Panc1 (cell line): ENCODE data around the gene CAPN10. TPM values are rescaled to one million over a fixed set of nuclear protein-coding genes. Genes with fewer than 3 reads are reported as not detected.

Experiments used
- ATAC-seq: fragments of 200-7000 bp; cut with Tn5 transposase; 2 replicates; pipeline ENCODE4 v1.9.1; 2020; ENCODE audit warnings: mild to moderate bottlenecking, moderate library complexity
- BruUV-seq: library from RNA; stranded (reverse); fragments of 400-500 nt; replicated peaks from 2 replicates; lab custom pipeline; 2021; lab: Mats Ljungman, UMichigan
- CTCF ChIA-PET: fragments of 300-600 bp; sonication (Branson Sonifier 250); formaldehyde crosslinking; loops from one replicate; lab custom pipeline; 2022; ENCODE audit warnings: antibody characterized with exemption; lab: Charles Lee
- POLR2A ChIA-PET: fragments of 300-600 bp; sonication (Branson Sonifier 250); formaldehyde crosslinking; loops from one replicate; lab custom pipeline; 2022; ENCODE audit warnings: antibody characterized with exemption; lab: Charles Lee
- DNase-seq: peaks from one replicate; pipeline ENCODE4 v3.0.0-alpha.2; 2010; ENCODE audit warnings: low read depth, low spot score
- H3K27ac ChIP-seq: 2 replicates; pipeline ENCODE4 v1.5.1; 2011; ENCODE audit warnings: mild to moderate bottlenecking, low read length, inconsistent platforms
- H3K27me3 ChIP-seq: fragments of 200-500 bp; sonication (Bioruptor generic); 2 replicates; pipeline ENCODE4 v1.6.0; 2014; ENCODE audit warnings: low read length, inconsistent platforms; ENCODE audit not compliant: control insufficient read depth, insufficient read depth
- H3K36me3 ChIP-seq: fragments of 200-500 bp; sonication (Bioruptor generic); 2 replicates; pipeline ENCODE4 v1.5.1; 2014; ENCODE audit warnings: inconsistent platforms, mild to moderate bottlenecking, low read length, moderate library complexity; ENCODE audit not compliant: control insufficient read depth, insufficient read depth
- H3K4me1 ChIP-seq: 2 replicates; pipeline ENCODE4 v1.5.1; 2011; ENCODE audit warnings: inconsistent platforms, mild to moderate bottlenecking, low read length, moderate library complexity; ENCODE audit not compliant: control insufficient read depth, insufficient read depth
- H3K4me3 ChIP-seq, 2 experiments: 2 replicates each; pipeline ENCODE4 v1.5.1; 2011 to 2012; ENCODE audit warnings: low read depth in 2 of 2, low read length in 2 of 2, mild to moderate bottlenecking in 2 of 2, inconsistent platforms in 1 of 2, moderate library complexity in 1 of 2
- H3K9me3 ChIP-seq: fragments of 200-500 bp; sonication (Bioruptor generic); 2 replicates; pipeline ENCODE4 v1.5.1; 2014; ENCODE audit warnings: low read depth, mild to moderate bottlenecking, inconsistent platforms, low read length, moderate library complexity; ENCODE audit not compliant: control insufficient read depth, insufficient read depth
- CTCF ChIP-seq: fragments of 450-650 bp; IDR thresholded peaks from 2 replicates; pipeline ENCODE4 v1.5.1; 2017; ENCODE audit warnings: mild to moderate bottlenecking
- POLR2AphosphoS5 ChIP-seq: IDR thresholded peaks from 2 replicates; pipeline ENCODE4 v1.6.1; 2012; ENCODE audit warnings: mild to moderate bottlenecking, low read depth, low read length, moderate library complexity
- REST ChIP-seq, 2 experiments: IDR thresholded peaks; 2 replicates each; pipeline ENCODE4 v1.6.1; 2011 to 2012; ENCODE audit warnings: low read depth in 2 of 2, control low read depth in 1 of 2, low read length in 1 of 2, mild to moderate bottlenecking in 1 of 2, moderate library complexity in 1 of 2; ENCODE audit not compliant: insufficient read depth in 1 of 2
- SIN3A ChIP-seq: IDR thresholded peaks from 2 replicates; pipeline ENCODE4 v1.6.1; 2012; ENCODE audit warnings: low read depth, mild to moderate bottlenecking, low read length, moderate library complexity, borderline replicate concordance; ENCODE audit not compliant: insufficient read depth
- TCF7L2 ChIP-seq: IDR thresholded peaks from 2 replicates; pipeline ENCODE4 v1.6.1; 2011; ENCODE audit warnings: mild to moderate bottlenecking, low read depth, low read length, inconsistent platforms
- in situ Hi-C: cut with HindIII; loops from 2 replicates; pipeline ENCODE4 v1.10.0; 2016; ENCODE audit warnings: low sequenced_read_pairs, low pct_unique_long_range_greater_than_20kb
- intact Hi-C: fragments of 100-400 bp; cut with micrococcal nuclease; formaldehyde crosslinking; loops from one replicate; pipeline ENCODE4 v1.10.0; 2022; ENCODE audit not compliant: unreplicated experiment
- total RNA-seq: library from RNA; stranded (reverse); gene quantifications from one replicate; pipeline ENCODE4 v1.2.1, GENCODE V29; 2021; ENCODE audit not compliant: unreplicated experiment

The CAPN10 gene
- total RNA-seq, 1 experiment from 2014 or later, result 38.6 TPM

- POLR2A ChIA-PET, result no interaction called here
- BruUV-seq, result no TSS peak
- ATAC-seq (no peak), DNase-seq (no peak)
- H3K27me3 ChIP-seq, result no peaks in the 10 kb centered on the region
- H3K36me3 ChIP-seq, result no peaks in the 10 kb centered on the region
- intact Hi-C loops, result no loop called here
- H3K9me3 ChIP-seq, result no peaks in the 10 kb centered on the region
- no peak overlapping the region for H3K4me3 ChIP-seq
- CTCF ChIA-PET, result no interaction called here
- H3K4me1 ChIP-seq, result 0 out of 2 replicates have a peak, but pooled peaks cover under 1% of the 10 kb centered on the region
- in situ Hi-C loops, result no loop called here
- H3K27ac ChIP-seq, result no peak overlapping the region
- no peak for TF ChIP-seq SIN3A
- TF ChIP-seq POLR2AphosphoS5, result no peak
- TF ChIP-seq TCF7L2, result no peak
- no peak for TF ChIP-seq CTCF
- no peak for TF ChIP-seq REST (IDR thresholded peaks at IDR 0.05; ENCODE audit: insufficient read depth in 1 of 2, low read depth in 2 of 2, low read length in 1 of 2)
Observed at GRCh38 chr2:240599141-240599583, 12.6 kb downstream of the CAPN10 start.

- ChIA-PET CTCF (no interaction called here), POLR2A (no interaction called here)
- TF ChIP-seq REST (IDR thresholded peaks at IDR 0.05; ENCODE audit: insufficient read depth in 1 of 2, low read depth in 2 of 2, low read length in 1 of 2) (no peak), SIN3A (no peak), CTCF (no peak), POLR2AphosphoS5 (no peak), TCF7L2 (no peak)
- Histone ChIP-seq H3K4me3 (no peak overlapping the region), H3K27ac (no peak overlapping the region), H3K4me1 (0 out of 2 replicates have a peak, but pooled peaks cover 4% of the 10 kb centered on the region), H3K27me3 (no peaks in the 10 kb centered on the region), H3K36me3 (no peaks in the 10 kb centered on the region), H3K9me3 (no peaks in the 10 kb centered on the region)
- BruUV-seq, result no TSS peak
- intact Hi-C loops, result no loop called here
- ATAC-seq (no peak), DNase-seq (no peak)
- in situ Hi-C loops, result no loop called here
Observed at GRCh38 chr2:240600451-240600961, 14.0 kb downstream of the CAPN10 start.
